Bronchial epithelial cell (primary cell): ENCODE results near the gene ATPAF2. TPM values are rescaled to one million over a fixed set of nuclear protein-coding genes. Genes with fewer than 3 reads are reported as not detected.

Source experiments
- DNase-seq: peaks from one replicate; pipeline ENCODE4 v3.0.0-alpha.2; 2010; ENCODE audit warnings: low read depth
- FAIRE-seq: peaks from 2 replicates; lab custom pipeline; 2011; peaks lifted over from hg19 to GRCh38; lab: Jason Lieb, UNC
- H3K27me3 ChIP-seq: 2 replicates; pipeline ENCODE4 v1.5.1; 2011; ENCODE audit warnings: low read length; ENCODE audit not compliant: control insufficient read depth, insufficient read depth
- H3K36me3 ChIP-seq: 2 replicates; pipeline ENCODE4 v1.5.1; 2011; ENCODE audit warnings: low read length; ENCODE audit not compliant: control insufficient read depth, insufficient read depth
- H3K4me3 ChIP-seq: 2 replicates; pipeline ENCODE4 v1.5.1; 2011; ENCODE audit warnings: mild to moderate bottlenecking, low read depth, low read length, control low read depth
- total RNA-seq: library from RNA; depleted of rRNA; stranded (reverse); fragments of >200 nt; gene quantifications from 2 replicates; pipeline ENCODE4 v1.2.1, GENCODE V29; 2014
- TF ChIP-seq, protein P1 (sequence below): IDR thresholded peaks from 2 replicates; pipeline ENCODE4 v1.5.1; 2011; ENCODE audit warnings: mild to moderate bottlenecking, moderate library complexity, low read length, control low read depth, inconsistent platforms; ENCODE audit not compliant: insufficient read depth, severe bottlenecking

ATPAF2 gene
- total RNA-seq, 1 donor from 2014 or later = 11.3 TPM

DNA sequence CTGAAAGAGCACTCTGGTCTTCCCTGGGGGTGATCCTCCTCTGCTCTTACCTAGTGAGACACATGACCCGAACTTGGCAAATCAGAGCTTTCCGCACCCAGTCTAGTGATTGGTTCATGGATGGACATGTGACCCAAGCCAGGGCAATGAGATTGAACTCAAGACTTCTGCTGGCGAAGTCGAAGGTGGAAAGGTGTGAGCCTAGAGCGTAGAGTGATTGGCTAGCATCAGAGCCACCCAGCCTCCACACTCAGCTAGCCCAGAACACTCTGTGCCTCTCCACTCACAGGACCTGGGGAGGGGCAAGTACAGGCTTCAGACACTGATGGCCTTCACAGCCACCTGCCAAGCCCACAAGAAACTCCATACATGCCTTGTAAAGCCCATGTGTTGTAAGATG, 17.6 kb downstream of the ATPAF2 start:
- no peaks in the 10 kb centered on the region for H3K27me3 ChIP-seq
- TF ChIP-seq, protein P1, sequence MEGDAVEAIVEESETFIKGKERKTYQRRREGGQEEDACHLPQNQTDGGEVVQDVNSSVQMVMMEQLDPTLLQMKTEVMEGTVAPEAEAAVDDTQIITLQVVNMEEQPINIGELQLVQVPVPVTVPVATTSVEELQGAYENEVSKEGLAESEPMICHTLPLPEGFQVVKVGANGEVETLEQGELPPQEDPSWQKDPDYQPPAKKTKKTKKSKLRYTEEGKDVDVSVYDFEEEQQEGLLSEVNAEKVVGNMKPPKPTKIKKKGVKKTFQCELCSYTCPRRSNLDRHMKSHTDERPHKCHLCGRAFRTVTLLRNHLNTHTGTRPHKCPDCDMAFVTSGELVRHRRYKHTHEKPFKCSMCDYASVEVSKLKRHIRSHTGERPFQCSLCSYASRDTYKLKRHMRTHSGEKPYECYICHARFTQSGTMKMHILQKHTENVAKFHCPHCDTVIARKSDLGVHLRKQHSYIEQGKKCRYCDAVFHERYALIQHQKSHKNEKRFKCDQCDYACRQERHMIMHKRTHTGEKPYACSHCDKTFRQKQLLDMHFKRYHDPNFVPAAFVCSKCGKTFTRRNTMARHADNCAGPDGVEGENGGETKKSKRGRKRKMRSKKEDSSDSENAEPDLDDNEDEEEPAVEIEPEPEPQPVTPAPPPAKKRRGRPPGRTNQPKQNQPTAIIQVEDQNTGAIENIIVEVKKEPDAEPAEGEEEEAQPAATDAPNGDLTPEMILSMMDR = no peak
- FAIRE-seq = peak; percentile 62
- peaks cover 6% of the 10 kb centered on the region for H3K36me3 ChIP-seq
- no peak overlapping the region for H3K4me3 ChIP-seq
- no peak for DNase-seq

DNA sequence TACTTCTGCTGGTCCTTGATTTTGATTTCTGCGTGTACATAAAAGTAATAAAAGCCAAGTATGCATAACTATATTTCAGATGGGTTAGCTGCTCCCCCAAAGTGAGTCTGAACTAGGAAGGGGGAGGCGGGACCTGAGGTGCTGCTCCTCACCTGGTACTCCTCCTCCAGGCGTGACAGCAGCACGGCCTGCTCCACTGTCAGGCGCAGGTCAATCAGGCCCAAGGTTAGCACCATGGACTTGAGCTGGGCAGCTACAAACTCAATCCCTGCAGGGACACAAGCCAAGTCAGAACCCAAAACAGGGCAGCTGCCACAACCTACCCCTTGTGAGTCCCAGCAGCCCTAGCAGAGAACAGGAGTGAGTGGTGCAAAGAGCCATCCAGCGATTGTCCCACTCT, 18.0 kb downstream of the ATPAF2 start:
- FAIRE-seq (peak; percentile 18), DNase-seq (no peak)
- H3K4me3 ChIP-seq = no peak overlapping the region
- H3K27me3 ChIP-seq = no peaks in the 10 kb centered on the region
- TF ChIP-seq, protein P1 = no peak
- peaks cover 6% of the 10 kb centered on the region for H3K36me3 ChIP-seq

DNA sequence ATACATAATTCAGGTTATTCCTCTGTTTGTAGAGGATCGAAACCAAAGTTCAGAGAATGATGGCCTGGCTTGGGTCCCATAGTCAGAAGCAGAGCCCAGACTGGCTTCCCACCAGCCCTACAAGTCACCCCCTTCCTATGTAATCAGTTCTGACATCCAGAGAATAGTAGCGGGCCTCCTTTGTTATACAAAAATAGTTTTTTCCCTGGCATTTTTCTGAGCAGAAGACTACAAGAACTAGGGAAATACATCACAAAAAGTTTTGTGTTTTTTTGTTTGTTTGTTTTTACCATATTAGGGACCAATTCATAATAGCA, 19.2 kb downstream of the ATPAF2 start:
- TF ChIP-seq, protein P1 = no peak
- FAIRE-seq (no peak), DNase-seq (no peak)
- Histone ChIP-seq H3K36me3 (peaks cover 10% of the 10 kb centered on the region), H3K4me3 (no peak overlapping the region), H3K27me3 (no peaks in the 10 kb centered on the region)

DNA sequence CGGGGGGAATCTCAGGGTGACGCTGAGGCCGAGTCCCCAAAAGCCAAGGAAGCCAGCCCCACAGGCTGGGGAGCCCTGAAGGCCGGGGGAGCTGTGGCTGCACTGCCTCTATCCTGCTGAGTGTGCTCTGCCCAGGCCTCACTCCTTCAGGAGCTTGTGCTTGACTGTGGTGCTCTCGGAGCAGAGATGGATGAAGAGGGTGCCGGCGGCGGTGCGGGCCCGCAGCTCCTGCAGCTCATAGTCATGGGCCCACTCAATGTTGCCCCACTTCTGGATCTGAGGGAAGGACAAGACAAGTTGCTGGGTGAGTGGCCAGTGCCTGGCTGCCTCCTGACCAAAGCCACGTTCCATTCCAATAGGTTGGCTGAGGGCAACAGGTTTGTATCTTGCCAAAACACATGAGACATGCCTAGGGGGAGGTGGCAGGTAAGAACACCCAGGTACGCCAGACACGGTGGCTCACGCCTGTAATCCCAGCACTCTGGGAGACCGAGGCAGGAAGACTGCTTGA, 20.5 kb downstream of the ATPAF2 start:
- no peaks in the 10 kb centered on the region for H3K27me3 ChIP-seq
- TF ChIP-seq, protein P1 = no peak
- DNase-seq = no peak
- FAIRE-seq = no peak
- H3K4me3 ChIP-seq = no peak overlapping the region
- peaks cover 10% of the 10 kb centered on the region for H3K36me3 ChIP-seq

DNA sequence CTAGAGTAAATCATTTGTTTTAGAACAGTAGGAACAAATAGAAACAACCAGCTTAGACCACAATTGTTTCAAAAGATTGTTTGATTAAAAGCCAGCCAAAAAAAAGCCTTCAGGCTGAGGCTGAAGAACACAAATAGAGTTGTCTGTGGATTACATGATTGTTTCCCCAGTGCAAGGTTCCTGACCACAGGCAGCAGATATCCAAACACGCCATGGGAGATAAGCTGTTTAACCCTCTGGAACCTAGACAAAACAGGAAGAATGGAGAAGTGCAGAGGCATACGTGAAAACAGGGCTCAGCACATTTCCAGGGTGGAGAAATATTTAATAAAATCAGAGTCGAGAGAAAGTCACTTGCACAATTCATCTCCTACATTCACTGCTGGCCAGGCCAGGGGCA, 21.0 kb downstream of the ATPAF2 start:
- no peak for FAIRE-seq
- Histone ChIP-seq H3K4me3 (no peak overlapping the region), H3K27me3 (no peaks in the 10 kb centered on the region), H3K36me3 (peaks cover 10% of the 10 kb centered on the region)
- DNase-seq = no peak
- TF ChIP-seq, protein P1 = no peak

DNA sequence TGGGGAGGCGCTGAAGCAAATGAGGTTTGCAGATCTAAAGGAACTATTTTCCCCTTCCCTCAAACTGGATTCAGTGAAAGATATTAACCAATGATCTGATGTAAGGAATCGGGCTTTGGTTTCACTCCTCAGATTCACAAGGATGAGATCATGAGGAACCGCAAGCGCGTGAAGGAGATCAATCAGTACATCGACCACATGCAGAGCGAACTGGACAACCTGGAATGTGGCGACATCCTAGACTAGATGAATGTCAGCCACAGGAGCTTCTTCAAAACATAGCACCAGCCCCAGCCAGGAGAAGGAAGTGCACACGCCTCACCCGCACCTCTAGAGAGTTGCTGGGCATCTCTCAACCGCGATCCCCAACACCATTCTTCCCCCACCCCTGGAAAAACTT, 22.5 kb downstream of the ATPAF2 start:
- Histone ChIP-seq H3K36me3 (peaks cover 7% of the 10 kb centered on the region), H3K4me3 (no peak overlapping the region), H3K27me3 (no peaks in the 10 kb centered on the region)
- DNase-seq (no peak), FAIRE-seq (peak; percentile 23)
- TF ChIP-seq, protein P1 = no peak
